ENCODE results near the gene DSCAML1. TPM values are rescaled to one million over a fixed set of nuclear protein-coding genes. Genes with fewer than 3 reads are reported as not detected.

The DSCAML1 gene
- total and polyA plus RNA-seq, 7 donors, result 0.04 to 0.52 (median 0.06) TPM

DNA sequence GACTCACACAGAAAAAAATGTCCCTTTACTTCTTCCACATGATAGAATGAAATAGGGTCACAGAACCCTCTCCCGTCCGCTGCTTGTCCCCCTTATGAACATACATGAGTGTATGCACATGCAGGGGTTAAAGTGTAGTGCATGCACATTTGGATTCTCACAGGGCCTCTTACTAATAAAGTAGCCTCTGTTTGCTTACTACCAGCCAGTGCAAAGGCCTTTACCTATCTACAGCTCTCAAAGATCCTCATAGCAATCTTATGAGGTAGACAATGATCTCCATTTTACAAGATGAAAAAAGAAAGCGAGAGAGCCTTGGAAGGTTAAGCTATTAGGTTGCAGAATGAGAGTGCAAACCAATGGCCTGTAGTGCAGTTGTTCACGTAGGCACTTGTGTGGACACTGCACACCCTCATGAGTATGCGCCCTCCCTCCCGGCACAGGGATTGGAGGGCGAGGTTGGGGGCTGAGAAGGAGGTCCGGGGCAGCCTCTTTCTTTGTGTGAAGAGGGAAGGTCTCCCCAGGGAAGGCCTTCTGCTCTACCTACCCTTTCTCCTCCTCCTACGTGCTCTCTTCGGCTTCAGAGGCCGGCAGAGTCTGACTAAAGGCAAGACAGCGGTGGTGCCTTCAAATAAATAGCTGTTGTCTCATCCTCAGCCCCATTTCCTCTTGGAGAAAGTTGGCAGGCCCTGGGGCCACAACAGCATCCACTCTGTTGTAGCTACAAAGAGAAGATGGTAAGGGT is 378.1 kb downstream of the DSCAML1 start:
- H3K27ac ChIP-seq, result no peak overlapping the region
- WGBS, 3 donors, result 81 to 88% (median 85%) methylated on average over 12 of the region's 12 CpGs
- no peak overlapping the region for H3K4me3 ChIP-seq
- H3K27me3 ChIP-seq (ENCODE audit: insufficient read depth in 3 of 3, low read length in 2 of 3), result no peaks in the 10 kb centered on the region
- H3K36me3 ChIP-seq (ENCODE audit: insufficient read depth in 1 of 2, low read depth in 1 of 2), result no peaks in the 10 kb centered on the region
- ATAC-seq (no peak), DNase-seq (no peak)
- intact Hi-C loops (cut with DNase I), result no loop called here
- TF ChIP-seq, protein P1, sequence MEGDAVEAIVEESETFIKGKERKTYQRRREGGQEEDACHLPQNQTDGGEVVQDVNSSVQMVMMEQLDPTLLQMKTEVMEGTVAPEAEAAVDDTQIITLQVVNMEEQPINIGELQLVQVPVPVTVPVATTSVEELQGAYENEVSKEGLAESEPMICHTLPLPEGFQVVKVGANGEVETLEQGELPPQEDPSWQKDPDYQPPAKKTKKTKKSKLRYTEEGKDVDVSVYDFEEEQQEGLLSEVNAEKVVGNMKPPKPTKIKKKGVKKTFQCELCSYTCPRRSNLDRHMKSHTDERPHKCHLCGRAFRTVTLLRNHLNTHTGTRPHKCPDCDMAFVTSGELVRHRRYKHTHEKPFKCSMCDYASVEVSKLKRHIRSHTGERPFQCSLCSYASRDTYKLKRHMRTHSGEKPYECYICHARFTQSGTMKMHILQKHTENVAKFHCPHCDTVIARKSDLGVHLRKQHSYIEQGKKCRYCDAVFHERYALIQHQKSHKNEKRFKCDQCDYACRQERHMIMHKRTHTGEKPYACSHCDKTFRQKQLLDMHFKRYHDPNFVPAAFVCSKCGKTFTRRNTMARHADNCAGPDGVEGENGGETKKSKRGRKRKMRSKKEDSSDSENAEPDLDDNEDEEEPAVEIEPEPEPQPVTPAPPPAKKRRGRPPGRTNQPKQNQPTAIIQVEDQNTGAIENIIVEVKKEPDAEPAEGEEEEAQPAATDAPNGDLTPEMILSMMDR (IDR thresholded peaks at IDR 0.05), result no peak
- H3K4me1 ChIP-seq, result no peaks in the 10 kb centered on the region
- H3K9me3 ChIP-seq, result no peaks in the 10 kb centered on the region

DNA sequence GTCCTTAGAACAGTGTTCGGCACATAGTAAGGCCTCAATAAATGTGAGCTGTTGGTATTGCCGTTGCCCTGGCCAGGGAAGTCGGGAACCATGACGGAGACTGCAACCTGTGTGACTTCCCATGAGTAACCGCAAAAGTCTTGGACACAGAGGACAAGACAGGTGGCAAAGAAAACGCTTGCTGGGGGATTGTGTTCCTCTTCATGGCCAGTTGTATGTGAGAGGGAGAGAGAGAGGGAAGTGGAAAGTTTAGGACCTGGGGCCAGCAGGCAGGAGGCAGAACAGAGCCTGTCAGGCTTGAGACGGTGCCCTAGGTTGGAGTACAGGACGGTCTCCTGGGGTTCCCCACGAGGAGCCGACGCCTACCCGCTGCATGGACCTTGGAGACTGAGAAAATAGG is 379.2 kb downstream of the DSCAML1 start:
- Histone ChIP-seq H3K27me3 (ENCODE audit: insufficient read depth in 3 of 3, low read length in 2 of 3) (no peaks in the 10 kb centered on the region), H3K4me1 (no peaks in the 10 kb centered on the region), H3K36me3 (ENCODE audit: insufficient read depth in 1 of 2, low read depth in 1 of 2) (no peaks in the 10 kb centered on the region), H3K27ac (no peak overlapping the region), H3K4me3 (no peak overlapping the region), H3K9me3 (no peaks in the 10 kb centered on the region)
- DNase-seq (no peak), ATAC-seq (no peak)
- WGBS, 3 donors, result 80 to 81% (median 81%) methylated on average over 12 of the region's 12 CpGs
- intact Hi-C loops (cut with DNase I), result no loop called here
- TF ChIP-seq, protein P1 (IDR thresholded peaks at IDR 0.05), result no peak

DNA sequence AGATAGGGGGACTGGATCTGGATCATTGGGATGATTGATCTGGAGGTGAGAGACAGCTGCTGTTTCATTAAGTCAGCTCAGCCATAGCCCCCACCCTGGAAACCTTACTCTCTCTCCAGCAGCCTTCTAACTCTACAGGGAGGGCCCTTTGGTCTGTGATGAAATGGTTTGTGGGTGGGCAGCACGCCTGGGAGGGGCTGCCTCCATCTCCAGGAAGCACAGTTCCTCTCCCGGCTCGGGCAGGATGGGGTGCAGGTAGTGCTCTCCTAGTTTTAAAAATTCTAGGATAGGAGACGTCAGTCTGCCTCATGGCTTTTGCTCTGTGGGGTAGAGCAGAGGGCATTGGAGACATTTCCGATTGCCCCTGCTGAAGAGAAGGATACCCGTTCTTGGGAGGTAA is 379.7 kb downstream of the DSCAML1 start:
- H3K4me1 ChIP-seq, result no peaks in the 10 kb centered on the region
- H3K27me3 ChIP-seq (ENCODE audit: insufficient read depth in 3 of 3, low read length in 2 of 3), result no peaks in the 10 kb centered on the region
- H3K36me3 ChIP-seq (ENCODE audit: insufficient read depth in 1 of 2, low read depth in 1 of 2), result no peaks in the 10 kb centered on the region
- TF ChIP-seq, protein P1 (IDR thresholded peaks at IDR 0.05), result no peak
- DNase-seq, result no peak
- intact Hi-C loops (cut with DNase I), result no loop called here
- no peak overlapping the region for H3K4me3 ChIP-seq
- no peaks in the 10 kb centered on the region for H3K9me3 ChIP-seq
- 52 to 59% (median 54%) methylated on average over 6 of the region's 6 CpGs for WGBS, 3 donors
- no peak for ATAC-seq
- H3K27ac ChIP-seq, result no peak overlapping the region

DNA sequence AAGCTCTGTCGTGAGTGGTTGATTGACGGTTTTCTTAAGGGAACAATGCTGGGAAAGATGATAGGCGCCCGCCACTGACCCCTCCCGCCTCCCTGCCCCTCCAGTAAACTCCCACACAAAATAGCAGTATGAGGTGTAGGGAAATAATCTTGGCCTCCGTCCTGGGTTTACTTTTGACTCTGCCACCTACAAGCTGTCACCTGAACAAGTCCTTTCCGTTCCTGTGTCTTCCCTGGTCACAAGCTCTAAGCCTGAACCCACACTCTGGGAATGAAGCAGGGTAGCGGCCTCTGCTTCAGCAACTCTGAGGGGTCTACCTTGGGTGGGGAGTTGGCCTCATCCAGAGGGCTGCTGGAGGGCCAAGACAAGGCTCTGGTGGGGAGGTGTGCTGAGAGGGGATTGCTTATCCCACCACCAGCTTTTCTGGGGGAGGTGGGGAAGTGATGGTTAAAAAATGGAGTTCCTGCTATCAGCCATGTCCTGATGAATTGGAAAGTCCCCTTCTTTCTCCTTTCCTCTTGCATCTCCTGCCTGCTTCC is 381.6 kb downstream of the DSCAML1 start:
- H3K9me3 ChIP-seq, result no peaks in the 10 kb centered on the region
- no peak overlapping the region for H3K4me3 ChIP-seq
- no peaks in the 10 kb centered on the region for H3K27me3 ChIP-seq (ENCODE audit: insufficient read depth in 3 of 3, low read length in 2 of 3)
- no peaks in the 10 kb centered on the region for H3K4me1 ChIP-seq
- H3K36me3 ChIP-seq (ENCODE audit: insufficient read depth in 1 of 2, low read depth in 1 of 2), result peaks cover 0 to 5% of the 10 kb centered on the region in 2 donors
- ATAC-seq (no peak), DNase-seq (no peak)
- no peak overlapping the region for H3K27ac ChIP-seq
- 81 to 85% (median 82%) methylated on average over 8 of the region's 8 CpGs for WGBS, 3 donors
- intact Hi-C loops (cut with DNase I), result no loop called here
- TF ChIP-seq, protein P1 (IDR thresholded peaks at IDR 0.05), result no peak

Data from psoas muscle (tissue), 8 donors.